HEK293T (cell line): ENCODE measurements around the gene GYS1.
"Not testable (repeated sequence)": the region's sequence is repeated elsewhere in the genome, so short reads cannot be mapped to it uniquely, and the experiment has no call there.

ENCODE experiments used
- CTCF ChIA-PET: fragments of 350-600 bp; formaldehyde crosslinking; extraction: SDS; loops from one replicate; lab custom pipeline; 2021; ENCODE audit warnings: antibody characterized with exemption, inconsistent platforms; lab: Yijun Ruan, JAX
- POLR2A ChIA-PET: fragments of 350-600 bp; formaldehyde crosslinking; extraction: SDS; loops from one replicate; lab custom pipeline; 2020; ENCODE audit warnings: antibody characterized with exemption, inconsistent platforms; lab: Yijun Ruan, JAX
- DNase-seq: peaks from one replicate; pipeline ENCODE4 v3.0.0; 2012; ENCODE audit warnings: mixed read lengths; ENCODE audit errors: extremely low spot score
- ARNT ChIP-seq: fragments of 450-650 bp; IDR thresholded peaks from 2 replicates; pipeline ENCODE4 v1.6.1; 2017; ENCODE audit warnings: mild to moderate bottlenecking
- BHLHE40 ChIP-seq: fragments of 450-650 bp; IDR thresholded peaks from 2 replicates; pipeline ENCODE4 v1.6.1; 2016; ENCODE audit warnings: mild to moderate bottlenecking, moderate library complexity, borderline replicate concordance
- CTBP1 ChIP-seq: fragments of 450-650 bp; IDR thresholded peaks from 2 replicates; pipeline ENCODE4 v1.6.1; 2016; ENCODE audit warnings: borderline replicate concordance
- ELF4 ChIP-seq: fragments of 450-650 bp; IDR thresholded peaks from 2 replicates; pipeline ENCODE4 v1.6.1; 2017; ENCODE audit warnings: antibody characterized with exemption
- FOXA1 ChIP-seq: fragments of 450-650 bp; IDR thresholded peaks from 2 replicates; pipeline ENCODE4 v1.6.1; 2016; ENCODE audit warnings: mild to moderate bottlenecking
- FOXK2 ChIP-seq: fragments of 450-650 bp; IDR thresholded peaks from 2 replicates; pipeline ENCODE4 v1.6.1; 2016; ENCODE audit warnings: mild to moderate bottlenecking
- FOXM1 ChIP-seq: fragments of 450-650 bp; IDR thresholded peaks from 2 replicates; pipeline ENCODE4 v1.6.1; 2017; ENCODE audit warnings: mild to moderate bottlenecking, borderline replicate concordance
- HDGF ChIP-seq: fragments of 450-650 bp; IDR thresholded peaks from 2 replicates; pipeline ENCODE4 v1.6.1; 2017; ENCODE audit warnings: antibody characterized with exemption, borderline replicate concordance
- L3MBTL2 ChIP-seq: fragments of 450-650 bp; conservative IDR thresholded peaks from 2 replicates; pipeline ENCODE4 v1.6.1; 2016; ENCODE audit warnings: mild to moderate bottlenecking
- LEF1 ChIP-seq: fragments of 450-650 bp; IDR thresholded peaks from 2 replicates; pipeline ENCODE4 v1.6.1; 2017; ENCODE audit warnings: mild to moderate bottlenecking, borderline replicate concordance
- NFRKB ChIP-seq: fragments of 450-650 bp; IDR thresholded peaks from 2 replicates; pipeline ENCODE4 v1.6.1; 2016; ENCODE audit warnings: mild to moderate bottlenecking, moderate library complexity
- PKNOX1 ChIP-seq: fragments of 450-650 bp; IDR thresholded peaks from 2 replicates; pipeline ENCODE4 v1.6.1; 2016
- SP1 ChIP-seq: fragments of 450-650 bp; IDR thresholded peaks from 2 replicates; pipeline ENCODE4 v1.6.1; 2017
- SUZ12 ChIP-seq: fragments of 450-650 bp; IDR thresholded peaks from 2 replicates; pipeline ENCODE4 v1.6.1; 2016; ENCODE audit warnings: mild to moderate bottlenecking
- TARDBP ChIP-seq: fragments of 450-650 bp; IDR thresholded peaks from 2 replicates; pipeline ENCODE4 v1.6.1; 2016
- ZNF384 ChIP-seq: fragments of 450-650 bp; IDR thresholded peaks from 2 replicates; pipeline ENCODE4 v1.6.1; 2016

GYS1 gene

GRCh38 chr19:48938256-48938655 is 54.9 kb downstream of the GYS1 start:
- DNase-seq, result no peak
- TF ChIP-seq CTBP1 (no peak), HDGF (no peak), PKNOX1 (no peak), FOXK2 (no peak), FOXM1 (no peak), SP1 (no peak), BHLHE40 (no peak), NFRKB (no peak)
- ChIA-PET CTCF (no interaction called here), POLR2A (no interaction called here)

- ChIA-PET POLR2A (interaction anchor here (0.8 kb wide), 1 partner anchor 19 kb away, joined by 3 read pairs; the partner anchor contains the start of gene BAX), CTCF (no interaction called here)
- no peak for DNase-seq
- TF ChIP-seq NFRKB, result no peak
- TF ChIP-seq SP1, result no peak
- TF ChIP-seq FOXK2, result no peak
- no peak for TF ChIP-seq HDGF
- TF ChIP-seq FOXA1, result no peak
- TF ChIP-seq SUZ12, result no peak
- TF ChIP-seq FOXM1, result no peak
Observed at GRCh38 chr19:48935864-48936263, 57.2 kb downstream of the GYS1 start.

- POLR2A ChIA-PET, result interaction anchor here (0.8 kb wide), 1 partner anchor 20 kb away, joined by 3 read pairs; the partner anchor contains the start of gene BAX
- no peak for TF ChIP-seq TARDBP
- no peak for TF ChIP-seq L3MBTL2
- no peak for TF ChIP-seq BHLHE40
- TF ChIP-seq ARNT, result no peak
- no peak for TF ChIP-seq ZNF384
- TF ChIP-seq CTBP1, result no peak
- no peak for TF ChIP-seq SP1
- TF ChIP-seq SUZ12, result no peak
- TF ChIP-seq LEF1, result no peak
- no peak for TF ChIP-seq PKNOX1
- no peak for TF ChIP-seq FOXM1
- no peak for TF ChIP-seq NFRKB
Observed at GRCh38 chr19:48934837-48935236, 58.3 kb downstream of the GYS1 start.

GRCh38 chr19:48933382-48933932 is 59.7 kb downstream of the GYS1 start, which contains the start of gene DHDH:
DHDH (plus strand) TSS chr19:48933699; CDS start chr19:48933722, 23 bp downstream.
- ChIA-PET POLR2A (interaction anchor here (0.6 to 1.9 kb wide), 7 partner anchors 9 to 61 kb away, joined by 3 to 13 read pairs (median 4); partner anchors contain the start of genes BAX and PPP1R15A), CTCF (interaction anchor here (0.8 to 1.4 kb wide), 3 partner anchors 21 to 60 kb away, joined by 3 to 6 read pairs (median 3); partner anchors contain the start of genes BAX, GYS1 and RUVBL2)
- TF ChIP-seq SP1 (no peak), BHLHE40 (no peak), L3MBTL2 (peak; percentile 63), ARNT (no peak)
- peak; percentile 85 for DNase-seq

More at GRCh38 chr19:48934837-48935236, 58.3 kb downstream of the GYS1 start:
- CTCF ChIA-PET, result interaction anchor here (0.6 kb wide), 1 partner anchor 57 kb away, joined by 3 read pairs; no protein-coding TSS in a partner anchor
- no peak for DNase-seq

- POLR2A ChIA-PET, result no interaction called here
- no peak for TF ChIP-seq L3MBTL2
- TF ChIP-seq FOXA1, result no peak
- TF ChIP-seq FOXK2, result no peak
- TF ChIP-seq FOXM1, result no peak
- TF ChIP-seq ZNF384, result no peak
- TF ChIP-seq LEF1, result no peak
- TF ChIP-seq PKNOX1, result no peak
- TF ChIP-seq ARNT, result no peak
- no peak for TF ChIP-seq CTBP1
- CTCF ChIA-PET, result no interaction called here
- DNase-seq, result no peak
Observed at GRCh38 chr19:48928164-48929025, 64.7 kb downstream of the GYS1 start.

GRCh38 chr19:48927692-48928091 is 65.4 kb downstream of the GYS1 start:
- DNase-seq, POLR2A ChIA-PET, CTCF ChIA-PET: not testable (repeated sequence)

- POLR2A ChIA-PET, result no interaction called here
- TF ChIP-seq HDGF, result no peak
- TF ChIP-seq LEF1, result no peak
- TF ChIP-seq CTBP1, result no peak
- TF ChIP-seq PKNOX1, result no peak
- TF ChIP-seq FOXA1, result no peak
- TF ChIP-seq SUZ12, result no peak
- no peak for TF ChIP-seq TARDBP
- no peak for TF ChIP-seq FOXK2
- TF ChIP-seq ELF4, result no peak
- no peak for TF ChIP-seq NFRKB
- TF ChIP-seq FOXM1, result no peak
- TF ChIP-seq ZNF384, result no peak
- no peak for TF ChIP-seq BHLHE40
- CTCF ChIA-PET, result no interaction called here
- DNase-seq, result no peak
Observed at GRCh38 chr19:48926909-48927308, 66.2 kb downstream of the GYS1 start.

- CTCF ChIA-PET, result interaction anchor here (0.6 kb wide), 1 partner anchor 15 kb away, joined by 6 read pairs; no protein-coding TSS in a partner anchor
- POLR2A ChIA-PET, DNase-seq: not testable (repeated sequence)
Observed at GRCh38 chr19:48925890-48926289, 67.2 kb downstream of the GYS1 start.
